HK-2 (cell line): ENCODE results near the gene CDK14.

Source experiments
- DNase-seq: peaks from one replicate; pipeline ENCODE4 v3.0.0-alpha.2; 2018; ENCODE audit not compliant: unreplicated experiment

CDK14 gene

DNA sequence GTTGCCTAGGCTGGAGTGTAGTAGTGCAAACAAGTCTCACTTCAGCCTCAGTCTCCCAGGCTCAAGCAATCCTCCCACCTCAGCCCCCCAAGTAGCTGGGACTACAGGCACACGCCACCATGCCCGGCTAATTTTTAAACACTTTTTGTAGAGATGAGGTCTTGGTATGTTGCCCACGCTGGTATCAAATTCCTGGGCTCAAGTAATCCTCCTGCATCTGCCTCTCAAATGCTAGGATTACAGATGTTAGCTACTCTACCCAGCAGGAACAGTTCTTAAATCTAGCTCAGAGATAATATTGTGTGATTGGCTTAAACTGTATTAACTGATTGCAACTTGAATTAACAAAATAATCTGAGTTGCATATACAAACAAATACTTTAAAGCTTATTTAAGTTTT lies 82.9 kb downstream of the CDK14 start:
- no peak for DNase-seq

DNA sequence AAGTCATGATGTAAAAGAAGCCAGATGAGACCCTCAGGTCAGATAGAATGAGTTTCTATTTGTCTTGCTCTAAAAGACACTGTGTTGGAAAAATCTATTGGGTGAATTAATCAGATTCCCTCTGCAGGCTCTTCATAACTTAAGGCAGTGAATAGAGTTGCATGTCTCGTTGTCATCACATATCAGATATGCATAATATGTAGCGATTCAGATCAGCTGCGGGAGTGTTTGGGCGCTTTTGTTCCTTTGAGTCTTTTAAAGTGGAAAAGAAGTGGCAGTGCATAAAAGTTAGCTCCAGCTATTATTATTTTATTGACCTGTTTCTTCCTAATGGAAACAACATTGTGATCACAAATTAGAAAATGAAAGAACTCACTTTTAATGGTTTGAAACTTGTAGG lies 84.4 kb downstream of the CDK14 start:
- DNase-seq, result no peak

DNA sequence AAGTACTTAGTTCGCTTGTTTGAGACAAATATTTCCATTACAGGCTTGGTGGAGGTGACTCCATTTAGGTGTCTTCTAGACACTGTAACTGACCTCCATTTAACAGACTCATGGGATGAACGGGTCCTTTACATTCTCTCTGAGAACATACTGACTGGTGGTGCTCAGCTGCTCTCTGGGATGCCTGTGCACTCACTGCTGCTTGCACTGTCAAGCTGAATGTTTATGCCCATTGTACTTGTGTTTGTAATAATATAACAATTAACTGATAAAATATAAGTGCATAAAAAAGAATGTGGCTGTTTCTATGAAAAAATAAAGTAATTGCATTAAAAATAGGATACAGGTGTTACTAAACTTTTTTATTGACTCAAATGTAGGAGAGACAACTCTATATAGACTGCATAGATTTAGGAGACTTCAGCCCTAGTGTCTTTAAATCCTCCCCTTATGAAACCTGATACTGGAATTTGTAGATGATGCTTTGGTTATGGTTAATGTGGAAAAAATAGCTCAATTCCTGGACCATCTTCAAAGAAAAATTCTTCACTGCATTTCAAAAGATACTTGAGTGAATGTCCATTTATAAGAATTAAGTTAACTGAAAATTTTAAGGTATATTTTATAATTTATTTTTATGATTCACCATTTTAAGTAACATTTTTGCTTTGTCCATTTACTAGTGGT lies 85.4 kb downstream of the CDK14 start:
- no peak for DNase-seq

DNA sequence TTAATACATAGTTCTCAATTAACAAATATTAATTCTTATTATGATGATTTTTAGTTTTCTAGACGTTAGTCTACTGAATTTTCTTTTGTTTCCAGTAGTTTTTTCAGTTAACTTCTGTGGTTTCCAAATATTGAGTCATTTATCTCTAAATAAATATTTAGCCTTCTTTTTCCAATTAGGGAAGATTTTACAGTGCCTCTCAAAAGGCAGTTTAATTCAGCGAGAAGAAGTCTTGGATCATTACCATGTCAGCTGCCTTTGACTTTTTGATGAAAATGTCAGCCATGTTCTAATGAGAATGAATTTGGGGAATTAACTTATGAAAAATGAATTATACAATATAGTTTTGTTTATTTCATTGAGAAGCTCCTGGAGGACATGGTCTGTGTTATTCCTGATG lies 90.0 kb downstream of the CDK14 start:
- no peak for DNase-seq

DNA sequence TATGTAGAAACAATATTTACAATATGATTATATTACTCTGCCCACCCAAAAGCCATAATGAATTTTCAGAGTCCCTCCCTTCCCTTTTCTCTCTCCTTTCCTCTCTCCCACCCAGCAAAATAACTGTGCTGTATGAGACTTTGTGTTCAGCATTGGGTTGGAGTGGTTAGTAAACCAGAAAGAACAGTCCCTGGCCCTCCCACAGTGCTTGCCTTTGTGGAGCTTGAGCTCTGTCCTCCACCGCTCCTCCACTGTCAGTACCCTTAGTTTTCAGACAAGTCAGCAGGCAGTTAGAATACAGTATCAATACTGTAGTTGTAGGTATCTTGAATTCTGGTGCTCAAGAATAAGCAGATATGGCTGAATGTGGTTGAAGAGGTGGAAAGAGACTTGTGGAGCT lies 92.7 kb downstream of the CDK14 start:
- no peak for DNase-seq

DNA sequence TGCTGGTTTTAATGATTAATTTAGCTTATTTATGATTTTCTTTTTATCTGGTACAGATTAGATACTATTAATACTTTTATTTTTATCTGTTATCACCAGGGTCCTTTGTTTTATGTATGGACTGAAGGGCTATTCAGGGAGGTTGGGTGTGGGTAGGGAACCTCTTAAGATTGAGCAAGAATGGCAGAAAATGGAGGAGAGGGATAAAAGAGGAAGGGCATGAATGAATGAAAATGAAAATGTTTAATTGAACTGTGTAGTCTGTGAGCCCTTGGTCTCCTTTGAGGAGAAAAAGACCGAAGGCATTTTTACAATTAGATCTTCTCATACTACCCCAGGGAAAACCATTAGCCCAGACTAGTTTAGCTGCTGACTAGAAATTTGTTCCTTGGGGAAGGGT lies 93.1 kb downstream of the CDK14 start:
- DNase-seq, result no peak

DNA sequence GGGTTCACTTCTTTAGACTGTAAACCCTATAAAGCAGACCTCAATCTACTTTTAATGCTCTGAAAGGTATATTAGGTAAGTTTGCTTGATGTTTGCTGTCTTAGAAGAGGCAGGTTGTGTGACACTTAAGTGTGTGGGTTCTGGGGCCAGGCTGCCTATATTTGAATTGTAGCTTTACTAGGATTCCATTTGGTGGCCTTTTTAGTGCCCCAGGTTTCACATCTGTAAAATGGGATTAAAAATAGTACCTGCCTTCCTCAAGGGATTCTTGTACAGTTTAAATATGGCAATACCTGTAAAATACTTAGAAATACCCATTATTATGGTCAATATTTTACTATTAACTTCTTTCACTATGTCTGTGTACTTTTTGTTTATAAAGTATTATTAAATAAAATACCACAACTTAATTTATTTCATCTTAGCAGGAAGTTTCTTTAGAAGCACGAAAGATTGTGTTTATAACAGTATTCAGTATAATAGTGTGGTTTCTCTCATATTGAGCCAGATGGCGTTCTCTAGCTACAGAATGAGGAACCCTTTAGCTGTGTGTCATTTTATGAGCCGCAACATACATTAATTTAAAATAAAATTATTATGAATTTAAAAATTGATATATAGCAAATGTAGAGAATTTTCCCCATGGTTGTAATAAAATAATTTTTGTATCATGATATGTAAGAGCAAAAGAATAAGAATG lies 94.2 kb downstream of the CDK14 start:
- DNase-seq, result no peak

DNA sequence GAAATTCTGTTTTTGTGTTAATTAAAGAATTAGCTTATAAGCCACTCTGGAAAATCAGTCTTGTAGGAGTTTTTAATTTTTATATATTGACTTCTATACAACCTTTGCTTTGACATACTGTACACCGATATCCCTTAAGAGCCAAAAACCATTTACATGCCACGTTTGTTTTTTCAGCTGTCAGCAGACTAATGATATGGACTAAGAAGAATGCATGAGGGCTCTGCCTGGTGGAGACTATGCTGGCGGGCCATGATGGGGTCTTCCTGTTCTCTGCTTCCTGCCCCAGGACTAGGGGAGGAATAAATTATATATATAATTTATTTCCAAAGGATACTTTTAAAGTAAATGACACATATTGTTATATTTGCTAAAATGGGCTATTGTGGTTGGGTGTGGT lies 96.3 kb downstream of the CDK14 start:
- no peak for DNase-seq

DNA sequence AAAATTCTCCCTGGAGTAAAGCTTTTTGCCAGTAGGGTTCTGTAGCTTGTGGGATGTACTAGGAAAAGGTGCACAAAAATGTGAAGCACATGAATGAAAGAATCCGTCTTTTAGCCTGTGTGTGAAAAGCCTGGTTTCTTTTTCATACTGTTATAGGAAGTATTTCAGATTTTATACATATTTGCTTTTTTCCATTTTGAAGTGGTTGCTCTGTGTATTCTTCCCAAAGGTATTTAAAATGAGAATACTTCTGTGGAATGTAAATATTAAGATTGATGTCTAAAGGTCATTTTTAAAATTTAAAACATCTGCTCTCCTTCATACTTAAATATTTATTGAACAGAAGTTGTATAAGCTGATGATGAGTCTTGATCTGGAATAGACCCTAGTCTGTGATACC lies 96.8 kb downstream of the CDK14 start:
- DNase-seq, result no peak

DNA sequence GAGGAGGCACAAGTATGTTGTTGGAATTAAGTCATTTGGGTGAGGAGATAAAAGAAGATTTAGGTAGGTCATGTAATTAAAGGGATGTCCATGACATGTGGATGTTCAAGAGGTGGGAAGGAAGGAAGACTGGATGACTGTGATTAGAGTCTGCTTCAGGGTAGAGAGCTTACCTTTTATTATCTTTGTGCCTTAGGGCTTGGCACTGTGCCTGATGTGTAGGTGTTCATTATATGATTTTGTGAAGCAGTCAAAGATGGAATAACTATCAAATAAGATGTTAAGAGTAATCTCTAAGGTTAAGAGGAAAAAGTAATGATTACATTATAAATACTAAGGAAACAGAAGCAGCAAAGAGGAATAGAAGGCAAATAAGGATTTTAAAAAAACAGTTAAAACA lies 97.8 kb downstream of the CDK14 start:
- DNase-seq, result no peak

DNA sequence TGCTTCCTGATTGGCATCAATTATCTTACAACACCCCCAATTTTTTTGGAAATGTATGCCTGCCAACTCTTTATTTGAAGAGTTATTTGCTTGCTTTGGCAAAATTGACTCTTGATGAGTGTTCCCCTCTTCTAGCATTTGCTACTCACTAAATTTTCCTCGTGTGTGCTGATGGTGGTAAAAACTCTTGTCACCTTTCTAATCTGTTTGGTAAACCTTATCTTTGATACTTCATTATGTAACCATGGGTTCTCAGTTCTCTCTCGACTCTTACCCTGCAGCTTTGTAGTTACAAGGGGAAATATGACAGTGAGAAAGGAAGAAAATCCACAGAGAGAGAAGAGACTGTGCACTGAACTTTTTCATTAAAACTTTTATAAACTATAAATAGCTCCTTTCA lies 102.5 kb downstream of the CDK14 start:
- DNase-seq, result no peak

DNA sequence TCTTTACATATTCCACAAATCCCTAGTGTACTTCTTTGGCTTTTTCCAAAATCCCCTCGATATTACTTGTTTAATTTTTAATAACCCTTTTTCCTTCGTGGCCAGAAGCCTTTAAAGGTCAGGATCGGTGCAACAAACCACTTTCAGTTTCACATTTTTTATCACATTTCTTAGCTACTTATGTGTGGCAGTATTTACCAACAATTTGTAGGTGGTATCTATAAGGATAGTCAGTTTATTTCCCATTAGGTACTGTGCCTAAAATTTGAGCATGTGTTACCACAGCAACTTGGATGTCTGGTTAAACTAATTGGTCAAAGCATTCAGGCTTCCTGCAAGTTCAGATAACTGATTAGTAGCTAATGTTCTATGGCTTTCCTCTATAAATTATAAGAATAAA lies 104.9 kb downstream of the CDK14 start:
- no peak for DNase-seq

DNA sequence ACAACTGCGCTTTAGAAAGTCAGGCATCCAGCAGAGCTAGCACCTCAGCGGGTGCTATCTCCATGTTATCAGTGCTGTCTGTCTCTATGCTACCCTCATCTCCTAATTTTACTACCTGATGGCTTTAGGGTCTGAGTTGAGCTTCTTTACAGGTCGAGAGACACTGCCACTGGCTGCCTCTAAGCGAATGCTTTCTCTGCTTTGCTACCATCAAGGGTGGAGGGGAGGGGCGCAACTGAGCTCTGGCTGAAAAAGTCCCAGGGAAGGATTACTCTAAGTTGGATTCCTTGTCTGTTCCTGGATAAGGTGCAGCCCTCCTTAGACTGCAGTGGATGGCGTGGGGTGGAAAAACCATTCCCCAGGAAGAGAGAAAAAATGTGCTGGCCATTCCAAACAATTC lies 105.7 kb downstream of the CDK14 start:
- DNase-seq, result no peak

DNA sequence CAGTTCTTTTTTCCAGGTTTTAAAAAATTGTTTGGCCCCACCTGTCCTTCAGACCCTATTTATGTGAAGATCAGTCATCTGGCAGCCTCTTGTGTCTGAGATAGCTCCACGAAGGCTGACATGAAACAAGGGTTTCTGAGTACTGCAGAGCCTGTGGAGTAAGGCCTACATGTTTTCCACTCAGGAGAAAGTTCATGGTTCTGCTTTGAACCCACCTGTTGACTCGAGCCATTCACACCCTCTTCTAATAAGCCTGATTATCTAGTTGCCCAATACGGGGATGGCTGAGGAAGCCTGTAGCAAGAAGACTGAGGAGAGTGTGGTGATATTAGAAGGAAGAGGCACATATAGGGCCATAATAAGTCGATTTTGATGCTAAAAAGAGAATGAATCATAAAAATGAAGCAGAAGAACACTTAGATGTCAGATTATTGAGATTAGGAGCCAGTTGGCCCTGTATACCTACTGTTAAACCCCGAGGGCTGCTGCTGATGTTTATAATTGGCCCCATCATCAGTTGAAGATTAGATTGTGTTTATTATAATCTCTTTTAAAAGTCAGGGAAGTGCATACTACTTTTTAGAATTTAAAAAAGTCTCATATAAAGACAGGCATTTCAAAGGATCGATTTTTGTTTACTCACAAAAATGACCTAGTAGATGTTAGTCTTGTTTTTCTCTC lies 109.4 kb downstream of the CDK14 start:
- DNase-seq, result no peak

DNA sequence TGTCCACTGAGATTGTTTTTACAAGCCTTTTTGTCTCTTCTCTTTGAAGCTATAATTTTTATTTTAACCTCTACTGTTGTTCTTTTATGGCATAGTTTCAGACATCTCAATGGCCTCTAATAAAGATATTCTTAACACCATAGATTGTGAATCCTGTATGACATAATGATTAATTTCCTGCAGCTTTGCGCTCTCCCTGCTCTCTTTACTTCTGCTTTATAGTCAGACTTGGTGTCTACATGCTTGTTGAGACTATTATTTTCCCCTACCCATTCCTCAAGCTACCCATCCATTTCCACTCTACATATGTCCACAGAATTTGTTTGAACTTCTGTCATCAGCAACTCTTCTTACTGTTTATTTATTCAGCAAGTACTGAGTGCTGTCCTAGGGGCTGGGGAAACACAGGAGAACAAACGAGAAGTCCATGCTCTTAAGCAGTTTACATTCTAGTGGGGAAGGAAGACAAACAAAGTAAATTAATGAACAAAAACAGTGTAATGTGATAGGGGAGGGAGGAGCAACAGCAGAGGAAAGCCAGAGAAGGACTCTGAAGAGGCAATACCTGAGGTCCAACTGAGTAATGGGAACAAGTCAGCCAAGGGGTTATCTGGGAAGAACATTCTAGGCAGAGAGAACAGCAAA lies 110.1 kb downstream of the CDK14 start:
- DNase-seq, result no peak

DNA sequence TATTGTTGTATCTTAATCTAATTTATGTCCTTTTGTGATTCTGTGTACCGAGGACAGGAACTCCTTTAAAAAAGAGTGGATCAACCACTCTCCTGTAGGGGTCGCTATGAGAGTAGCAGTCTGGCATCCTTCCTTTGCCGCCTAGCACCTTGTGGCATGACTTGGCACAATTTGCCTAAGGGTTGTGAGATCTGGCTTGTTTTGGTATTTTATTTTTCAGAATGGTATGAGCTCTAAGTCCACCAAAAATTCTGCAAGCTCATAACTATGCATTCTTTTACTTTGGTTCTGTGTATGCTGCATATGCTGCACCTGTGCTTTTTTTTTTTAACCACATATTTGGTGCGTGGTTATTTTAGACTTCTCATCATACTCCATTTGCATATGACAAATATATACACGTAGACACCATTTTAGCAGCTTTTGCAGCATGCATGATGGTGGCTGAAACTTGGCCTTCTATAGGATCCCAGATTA lies 112.8 kb downstream of the CDK14 start:
- DNase-seq, result no peak

DNA sequence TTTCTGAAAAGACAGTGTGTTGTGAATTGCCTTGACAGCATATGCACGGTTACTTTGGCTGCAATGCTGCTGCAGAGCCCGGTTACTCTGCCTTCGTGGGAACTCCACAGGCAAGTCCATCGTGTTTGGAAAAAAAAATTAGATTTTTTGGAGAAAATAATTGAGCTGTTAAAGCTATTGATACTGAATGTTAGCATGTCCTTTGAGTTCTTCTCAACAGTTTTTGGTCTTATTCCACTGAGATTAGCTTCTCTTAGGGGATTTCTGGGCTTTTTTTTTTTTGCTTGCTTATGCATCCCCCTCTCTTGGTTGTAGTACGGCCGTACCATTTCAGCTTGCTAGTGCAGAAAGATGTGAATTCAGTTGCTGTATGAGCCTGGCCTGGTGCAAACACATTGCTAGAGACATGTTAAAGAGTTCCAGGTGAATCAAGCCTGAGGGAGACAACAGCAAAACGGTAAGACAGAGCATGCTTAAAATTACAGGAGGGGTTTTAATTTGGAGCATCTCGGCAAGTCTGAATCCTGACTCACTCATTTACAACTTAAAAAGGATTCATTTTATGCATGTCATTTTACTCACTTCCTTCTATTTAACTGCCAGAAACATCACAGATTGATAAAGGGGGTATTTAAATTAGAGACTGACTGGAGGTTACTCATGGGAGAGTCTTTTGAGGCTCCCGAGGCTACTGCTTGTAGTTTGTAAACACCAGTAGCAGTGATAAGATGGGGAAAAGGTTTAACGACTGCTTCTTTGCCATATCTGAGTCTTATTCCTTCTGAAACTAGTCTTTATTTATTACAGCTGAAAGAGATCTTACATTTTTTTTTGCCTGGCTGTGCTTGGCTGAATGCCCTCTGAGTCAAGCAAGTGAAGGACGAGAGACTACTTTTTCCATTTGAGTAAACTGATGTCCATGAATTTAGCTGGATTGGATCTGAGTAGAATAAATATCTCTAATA lies 113.7 kb downstream of the CDK14 start:
- no peak for DNase-seq

DNA sequence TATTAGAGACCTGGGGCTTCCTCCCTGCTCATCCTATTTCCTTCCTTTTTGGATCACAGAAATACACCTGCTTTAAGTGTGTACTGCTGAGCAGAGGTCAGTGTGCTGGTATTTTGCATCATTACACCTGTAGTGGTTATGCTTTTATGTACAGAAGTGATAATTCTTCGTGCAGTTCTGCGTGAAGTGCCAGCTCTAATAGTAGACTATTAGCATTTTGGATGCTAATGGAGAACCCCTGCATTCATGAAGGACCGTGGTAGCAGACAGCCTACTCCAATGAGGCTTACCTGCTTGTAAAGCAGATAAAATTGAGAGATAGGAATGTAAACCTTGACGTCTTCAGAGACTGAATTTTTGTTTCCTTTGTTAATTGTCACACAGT lies 114.3 kb downstream of the CDK14 start:
- DNase-seq, result no peak

DNA sequence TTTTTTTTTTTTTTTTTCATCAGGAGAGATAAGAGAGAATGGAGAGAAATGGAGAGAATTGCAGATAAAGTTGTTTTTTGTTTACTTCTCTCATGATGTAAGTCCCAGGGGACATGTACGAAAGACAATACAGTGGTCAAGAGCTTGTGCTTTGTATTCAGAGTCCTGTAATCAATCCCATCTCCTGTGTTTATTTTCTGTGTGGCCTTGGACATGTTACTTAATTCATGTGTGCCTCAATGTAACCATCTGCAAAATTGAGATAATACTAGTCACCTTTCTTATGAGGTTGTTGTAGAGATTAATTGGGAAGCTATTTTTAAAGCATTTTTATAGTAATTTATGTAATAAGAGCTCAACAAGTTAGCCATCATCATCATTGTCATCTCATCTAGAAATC lies 117.5 kb downstream of the CDK14 start:
- DNase-seq, result no peak

DNA sequence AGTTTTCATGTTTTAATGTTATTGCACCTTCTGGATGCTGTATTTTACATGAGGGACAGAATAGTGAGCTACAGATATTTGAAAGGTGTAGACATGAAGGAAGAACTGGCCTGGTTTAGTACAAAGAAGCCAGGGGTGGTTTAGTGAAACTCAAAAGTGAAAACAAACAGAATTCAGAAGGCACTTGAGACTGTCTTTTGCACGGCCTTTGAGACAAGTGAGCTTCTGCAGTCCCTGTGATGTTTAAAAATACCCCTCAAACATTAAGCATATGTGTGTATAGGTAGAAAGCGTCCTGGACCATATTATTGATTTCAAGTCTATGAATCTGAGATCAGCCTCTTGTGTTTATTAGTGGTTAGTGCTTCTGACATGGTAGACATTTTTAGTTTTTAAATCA lies 118.9 kb downstream of the CDK14 start:
- no peak for DNase-seq

DNA sequence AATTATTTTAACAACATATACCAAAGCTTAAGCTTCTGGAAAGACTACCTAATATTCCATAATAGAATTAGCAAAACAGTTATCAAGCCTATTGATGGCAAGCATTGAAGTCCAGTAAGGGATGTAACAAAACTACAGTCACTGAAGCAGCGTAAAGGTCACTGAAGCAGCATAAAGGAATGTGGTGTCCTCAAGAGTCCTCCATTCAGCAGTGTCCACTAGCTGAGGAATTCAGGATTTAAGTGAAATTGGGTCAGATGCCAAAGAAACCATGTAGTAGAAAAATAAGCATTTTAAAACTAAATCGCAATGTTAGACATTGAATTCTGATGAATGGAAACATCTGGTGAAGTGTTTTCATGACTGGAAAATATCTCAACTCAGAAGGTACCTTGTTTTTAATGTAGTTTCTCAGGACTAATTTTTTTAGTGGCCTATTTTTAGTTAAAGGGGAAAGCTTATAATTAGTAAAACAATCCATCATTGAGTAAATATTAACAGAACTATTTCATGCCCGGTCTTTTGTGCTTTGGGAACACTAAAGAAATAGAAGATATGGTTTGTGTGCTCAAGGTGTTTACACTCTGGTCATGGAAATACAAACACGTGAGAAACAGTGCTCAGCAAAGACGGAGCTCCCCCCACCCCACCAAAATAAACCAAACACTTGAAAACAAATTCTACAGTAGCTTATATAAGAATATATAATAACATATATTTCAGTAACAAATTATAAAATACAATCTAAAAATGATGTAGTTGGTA lies 121.4 kb downstream of the CDK14 start:
- DNase-seq, result no peak
